PFSK-1 (cell line): ENCODE measurements around the gene STXBP5L.

Experiments
- FOXP2 ChIP-seq: optimal IDR thresholded peaks from 2 replicates; pipeline ENCODE3; 2011; ENCODE audit warnings: borderline replicate concordance, control low read depth, inconsistent platforms; ENCODE audit not compliant: insufficient read depth; ENCODE audit errors: extremely low read length, extremely low read depth
- POLR2AphosphoS5 ChIP-seq: IDR thresholded peaks from 2 replicates; pipeline ENCODE4 v1.6.1; 2012; ENCODE audit warnings: low read depth, mild to moderate bottlenecking, control low read depth, low read length, moderate library complexity
- SIN3A ChIP-seq: IDR thresholded peaks from 2 replicates; pipeline ENCODE4 v1.6.1; 2012; ENCODE audit warnings: mild to moderate bottlenecking, low read length, moderate library complexity, borderline replicate concordance; ENCODE audit not compliant: insufficient read depth

GRCh38 chr3:120875989-120876388 is 32.0 kb upstream of the STXBP5L start:
- TF ChIP-seq FOXP2 (no peak), POLR2AphosphoS5 (no peak), SIN3A (no peak)
